Mononuclear cell (primary cell): ENCODE measurements around the gene HOXB5. TPM values are rescaled to one million over a fixed set of nuclear protein-coding genes. Genes with fewer than 3 reads are reported as not detected.
A peak's percentile ranks its signal among the peaks of the same experiment; 100 is the strongest.

Source experiments
- H3K27me3 ChIP-seq: 2 replicates; pipeline ENCODE4 v1.6.0; 2011; ENCODE audit warnings: low read length, control low read depth; ENCODE audit not compliant: insufficient read depth
- H3K4me1 ChIP-seq: 2 replicates; pipeline ENCODE4 v1.5.1; 2011; ENCODE audit warnings: mild to moderate bottlenecking, low read length, control low read depth; ENCODE audit not compliant: insufficient read depth
- H3K4me3 ChIP-seq: 2 replicates; pipeline ENCODE4 v1.5.1; 2011; ENCODE audit warnings: mild to moderate bottlenecking, low read length, moderate library complexity
- H3K9me3 ChIP-seq: 2 replicates; pipeline ENCODE4 v1.5.1; 2011; ENCODE audit warnings: low read depth, mild to moderate bottlenecking, control low read depth, low read length
- total RNA-seq: library from RNA; depleted of rRNA; stranded (reverse); fragments of >200 nt; gene quantifications from one replicate; pipeline ENCODE4 v1.2.3, GENCODE V29; 2012

The HOXB5 gene
- total RNA-seq, 1 donor, result not detected

- Histone ChIP-seq H3K9me3 (no peaks in the 10 kb centered on the region), H3K27me3 (peaks cover 31% of the 10 kb centered on the region), H3K4me1 (peaks cover 11% of the 10 kb centered on the region), H3K4me3 (no peak overlapping the region)
Observed at GRCh38 chr17:48552466-48553189, 41.0 kb downstream of the HOXB5 start.

- Histone ChIP-seq H3K4me3 (no peak overlapping the region), H3K27me3 (peaks cover 33% of the 10 kb centered on the region), H3K9me3 (no peaks in the 10 kb centered on the region), H3K4me1 (peaks cover 17% of the 10 kb centered on the region)
Observed at GRCh38 chr17:48551596-48552465, 41.7 kb downstream of the HOXB5 start.

DNA sequence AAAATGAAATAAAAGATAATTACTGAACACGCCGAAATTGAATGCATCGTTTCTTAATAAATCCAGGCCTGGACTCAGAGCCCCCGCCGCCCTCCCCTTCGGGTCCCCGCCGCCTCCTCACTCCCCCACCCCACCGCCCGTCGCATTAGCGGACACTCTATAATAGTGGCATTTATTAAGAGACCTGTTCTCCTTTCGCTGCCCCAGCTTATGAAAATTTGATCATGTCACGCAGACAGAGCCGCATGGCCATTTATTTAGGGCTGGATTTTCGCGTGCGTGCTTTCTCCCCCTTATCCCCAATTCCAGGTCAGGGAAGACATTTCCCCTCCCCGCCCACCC lies 42.4 kb downstream of the HOXB5 start:
- Histone ChIP-seq H3K9me3 (no peaks in the 10 kb centered on the region), H3K4me3 (no peak overlapping the region)

DNA sequence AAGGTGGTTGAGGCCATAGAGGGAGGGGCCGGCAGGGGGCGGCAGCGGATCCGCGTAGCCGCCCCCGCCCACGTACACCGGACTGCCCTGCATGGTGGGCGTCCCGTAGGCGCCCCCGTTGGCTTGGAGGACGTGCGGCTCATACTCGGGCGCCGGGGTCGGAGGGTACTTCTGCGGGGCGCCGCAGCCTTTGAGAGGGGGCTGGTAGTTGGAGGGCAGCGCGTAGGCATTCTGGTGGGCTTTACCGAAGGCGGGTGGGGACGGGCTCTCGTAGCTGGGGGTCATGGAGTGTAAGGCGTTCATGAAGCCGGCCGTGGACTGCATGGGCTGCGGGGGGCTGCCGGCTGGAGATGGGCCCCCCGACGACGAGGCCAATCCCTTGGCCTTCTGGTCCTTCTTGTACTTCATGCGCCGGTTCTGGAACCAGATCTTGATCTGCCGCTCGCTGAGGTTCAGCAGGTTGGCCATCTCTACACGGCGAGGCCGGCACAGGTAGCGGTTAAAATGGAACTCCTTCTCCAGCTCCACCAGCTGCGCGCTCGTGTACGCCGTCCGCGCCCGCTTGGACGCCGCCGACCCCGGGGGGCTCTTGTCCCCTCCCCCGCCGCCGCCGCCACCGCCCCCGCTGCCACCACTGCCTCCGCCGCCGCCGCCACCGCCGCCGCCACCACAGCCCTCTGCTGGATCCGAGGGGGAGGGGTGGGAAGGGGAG lies 42.9 kb downstream of the HOXB5 start:
- Histone ChIP-seq H3K4me1 (peaks cover 20% of the 10 kb centered on the region), H3K4me3 (no peak overlapping the region), H3K9me3 (no peaks in the 10 kb centered on the region), H3K27me3 (peaks cover 30% of the 10 kb centered on the region)

More for the DNA sequence above, 42.4 kb downstream of the HOXB5 start:
- Histone ChIP-seq H3K4me1 (peaks cover 20% of the 10 kb centered on the region), H3K27me3 (peaks cover 35% of the 10 kb centered on the region)

- Histone ChIP-seq H3K27me3 (peaks cover 37% of the 10 kb centered on the region), H3K9me3 (no peaks in the 10 kb centered on the region), H3K4me3 (no peak overlapping the region), H3K4me1 (peaks cover 25% of the 10 kb centered on the region)
Observed at GRCh38 chr17:48549914-48550501, 43.6 kb downstream of the HOXB5 start.

DNA sequence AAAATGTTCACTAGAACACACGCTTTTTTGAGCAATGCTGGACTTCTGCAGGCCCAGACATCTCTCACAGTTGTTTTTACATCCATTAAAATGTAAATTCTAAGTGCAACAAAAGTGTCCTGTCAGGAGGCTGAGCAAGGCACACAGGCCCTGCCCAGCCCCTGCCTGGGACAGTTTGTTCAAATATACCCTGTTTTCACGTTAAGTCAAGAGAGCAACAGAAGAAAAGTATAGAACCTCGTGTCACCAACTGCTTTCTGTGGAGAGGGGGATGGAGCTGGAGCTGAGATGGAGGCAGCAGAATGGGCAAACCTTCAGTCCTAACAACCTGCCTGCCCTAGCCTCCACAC lies 44.3 kb downstream of the HOXB5 start:
- peaks cover 30% of the 10 kb centered on the region for H3K4me1 ChIP-seq
- H3K4me3 ChIP-seq, result no peak overlapping the region
- peaks cover 31% of the 10 kb centered on the region for H3K27me3 ChIP-seq
- no peaks in the 10 kb centered on the region for H3K9me3 ChIP-seq

DNA sequence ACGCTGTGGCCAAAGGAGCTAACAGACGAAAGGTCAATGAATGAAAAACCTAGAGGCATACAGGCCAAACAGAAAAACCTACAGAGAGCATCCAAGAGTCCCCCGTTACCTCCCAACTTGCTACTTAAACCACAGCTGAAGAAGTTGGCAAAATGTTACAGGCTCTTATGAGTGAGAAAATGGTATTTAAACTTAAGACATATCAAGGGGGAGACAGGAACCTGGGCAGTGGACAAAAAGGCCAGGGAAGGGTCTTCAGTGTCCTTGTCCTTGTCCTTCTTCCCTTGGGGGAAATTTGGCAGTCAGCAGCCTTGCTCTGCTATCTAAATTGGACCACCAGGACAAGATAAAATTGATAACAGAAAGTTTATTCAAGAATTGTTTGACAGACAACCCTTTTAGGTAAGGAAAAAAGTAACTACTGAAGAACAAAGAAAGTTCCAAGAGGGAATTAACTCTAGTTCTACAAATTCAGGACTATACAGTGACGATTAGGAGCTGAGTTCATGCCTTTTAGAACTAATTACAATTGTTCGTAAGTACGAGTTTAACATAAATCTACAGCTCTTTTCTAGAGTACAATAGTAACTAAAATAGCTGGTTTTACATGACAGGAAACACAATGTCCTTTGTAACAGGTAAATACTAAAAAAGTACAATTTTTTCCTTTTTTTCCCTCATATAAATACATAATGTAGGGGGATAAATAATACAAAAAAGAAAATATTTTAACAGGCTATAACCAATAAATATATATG lies 44.9 kb downstream of the HOXB5 start:
- Histone ChIP-seq H3K4me3 (no peak overlapping the region), H3K27me3 (peaks cover 36% of the 10 kb centered on the region), H3K9me3 (no peaks in the 10 kb centered on the region), H3K4me1 (peaks cover 35% of the 10 kb centered on the region)

DNA sequence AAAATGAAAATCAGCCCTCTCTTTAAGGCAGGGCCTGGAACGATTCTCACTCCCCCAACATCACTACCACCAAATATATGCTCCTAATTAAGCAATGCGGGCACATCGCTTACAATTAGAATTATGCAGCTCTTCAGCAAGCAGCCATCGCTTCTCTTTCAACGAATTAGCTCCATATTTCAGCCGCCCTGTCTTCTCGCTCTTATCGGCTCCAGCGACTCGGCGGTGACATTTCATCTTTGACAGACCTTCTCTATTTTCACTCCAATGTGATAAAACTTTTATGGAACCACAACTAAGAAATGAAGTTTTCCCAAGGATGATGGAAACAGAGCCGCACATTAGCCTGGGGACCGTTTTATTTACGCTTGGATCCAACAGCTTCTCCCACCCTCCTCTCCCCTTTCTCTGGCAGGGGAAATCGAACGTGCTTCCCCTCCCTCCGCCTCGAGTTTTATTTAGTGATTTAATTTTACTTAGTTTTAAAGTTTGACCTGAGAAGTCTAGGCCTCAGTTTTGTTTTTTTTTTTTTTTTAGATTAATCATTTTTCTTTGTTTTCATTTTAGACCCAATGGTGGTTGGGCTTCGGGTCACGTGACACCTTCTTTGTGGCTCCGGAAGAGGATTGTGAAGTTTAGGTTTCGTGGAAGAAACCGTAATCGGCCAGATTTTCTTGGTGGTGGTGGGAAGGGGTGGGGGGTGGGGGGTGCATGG lies 45.6 kb downstream of the HOXB5 start:
- Histone ChIP-seq H3K4me3 (peak overlapping the region; percentile 30), H3K4me1 (peaks cover 41% of the 10 kb centered on the region), H3K9me3 (no peaks in the 10 kb centered on the region), H3K27me3 (peaks cover 40% of the 10 kb centered on the region)

DNA sequence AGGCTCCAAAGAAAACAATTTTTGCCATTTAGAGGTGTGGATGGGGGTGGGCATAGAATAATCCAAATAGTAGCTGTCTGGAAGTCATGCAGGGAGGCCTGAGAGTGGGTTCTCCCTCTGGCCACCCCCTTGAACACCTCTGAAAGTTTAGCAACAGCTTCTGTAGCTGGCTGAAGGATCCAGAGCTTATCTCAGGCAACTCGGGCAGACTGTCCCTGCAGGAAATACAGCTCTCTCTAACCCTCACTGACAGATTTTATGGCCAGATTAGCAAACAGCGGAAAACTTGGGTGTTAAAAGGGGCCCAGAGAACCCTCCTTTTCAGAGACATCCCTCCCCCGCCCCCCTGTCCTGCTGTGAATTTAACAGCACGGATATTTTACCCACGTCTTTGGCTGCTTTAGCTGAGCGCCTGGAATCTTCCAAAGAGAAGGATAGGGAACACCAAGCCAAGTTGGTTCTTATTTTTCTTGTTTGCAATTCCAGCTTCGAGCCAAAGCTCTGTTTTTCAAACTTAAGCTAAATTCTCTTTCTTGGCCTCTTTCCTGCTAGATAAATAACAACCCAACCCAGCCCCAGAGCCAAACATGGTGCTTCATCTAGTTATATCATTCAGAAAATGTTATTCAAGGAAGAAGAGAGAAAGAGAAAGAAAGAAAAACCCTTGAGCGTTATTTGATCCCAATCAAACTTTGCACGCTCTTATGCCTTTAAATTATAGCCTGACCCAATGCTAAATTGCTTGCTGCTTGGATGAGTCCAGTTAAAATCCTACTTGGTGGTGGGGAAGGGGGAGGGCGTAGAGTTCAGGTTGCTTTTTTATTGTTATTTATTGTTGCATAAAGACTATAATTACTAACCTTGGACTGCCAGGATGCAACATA lies 46.4 kb downstream of the HOXB5 start:
- peaks cover 48% of the 10 kb centered on the region for H3K27me3 ChIP-seq
- no peaks in the 10 kb centered on the region for H3K9me3 ChIP-seq
- no peak overlapping the region for H3K4me3 ChIP-seq
- H3K4me1 ChIP-seq, result peaks cover 48% of the 10 kb centered on the region

GRCh38 chr17:48546137-48546923 lies 47.2 kb downstream of the HOXB5 start:
- H3K4me3 ChIP-seq, result no peak overlapping the region
- H3K4me1 ChIP-seq, result peaks cover 54% of the 10 kb centered on the region
- peaks cover 53% of the 10 kb centered on the region for H3K27me3 ChIP-seq
- H3K9me3 ChIP-seq, result no peaks in the 10 kb centered on the region

DNA sequence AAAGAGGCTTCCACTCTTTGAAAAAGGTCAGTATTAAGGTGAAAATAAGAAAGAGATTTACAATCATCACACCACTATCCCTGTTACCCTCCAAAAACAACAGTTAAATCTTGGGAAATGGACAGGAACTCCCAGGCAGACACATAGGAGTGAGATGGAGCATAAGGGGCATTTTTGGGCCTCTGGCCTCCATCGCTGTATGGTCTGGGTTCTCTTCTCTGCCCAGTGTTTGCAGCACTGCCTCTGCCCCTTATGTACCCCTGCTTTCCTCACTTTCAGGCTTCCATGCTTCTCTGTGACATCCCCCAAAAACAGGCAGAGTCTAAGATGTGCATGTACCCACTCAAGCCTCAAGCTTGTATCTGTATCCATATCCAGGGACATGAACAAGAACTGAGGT lies 48.0 kb downstream of the HOXB5 start:
- Histone ChIP-seq H3K27me3 (peaks cover 59% of the 10 kb centered on the region), H3K9me3 (no peaks in the 10 kb centered on the region), H3K4me1 (peaks cover 59% of the 10 kb centered on the region), H3K4me3 (no peak overlapping the region)

DNA sequence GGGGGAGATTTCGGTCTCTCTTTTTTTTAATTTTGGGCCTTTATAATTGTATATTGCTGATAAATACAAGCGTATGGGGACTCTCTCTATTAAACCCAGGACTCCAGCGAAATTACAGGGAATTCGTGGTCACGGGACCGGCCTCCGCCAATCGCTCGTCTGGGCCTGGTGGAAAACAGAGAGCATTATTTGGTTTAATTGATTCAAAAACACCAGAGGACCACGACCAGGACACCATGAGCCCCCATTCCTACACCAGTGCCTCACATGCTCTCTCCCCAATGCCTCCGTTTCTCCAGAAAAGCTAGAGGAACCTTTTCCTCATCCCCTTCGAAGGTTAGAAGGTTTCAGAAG lies 48.6 kb downstream of the HOXB5 start, which contains the start of gene HOXB2:
Gene HOXB2, minus strand, starts transcription at position 88 of the 354 bp plus-strand sequence. CDS start 198 bp downstream, outside the sequence.
- Histone ChIP-seq H3K4me1 (peaks cover 59% of the 10 kb centered on the region), H3K4me3 (peak within 1 kb of the TSS; percentile 49), H3K27me3 (peaks cover 64% of the 10 kb centered on the region), H3K9me3 (no peaks in the 10 kb centered on the region)
